OCI-LY1 (cell line): ENCODE measurements around the gene NAGA.

Experiments used
- H2AFZ ChIP-seq: fragments of 200-600 bp; sonication (generic), shearing (Covaris generic); 2 replicates; pipeline ENCODE4 v1.6.0; 2014; ENCODE audit warnings: antibody characterized with exemption, mild to moderate bottlenecking, low read length
- H3F3A ChIP-seq: fragments of 200-600 bp; sonication (generic), shearing (Covaris generic); 2 replicates; pipeline ENCODE4 v1.6.0; 2014; ENCODE audit warnings: mild to moderate bottlenecking, antibody characterized with exemption, low read length, moderate library complexity; ENCODE audit not compliant: insufficient read depth
- H3K27ac ChIP-seq: fragments of 200-600 bp; sonication (generic); 2 replicates; pipeline ENCODE4 v1.5.1; 2014; ENCODE audit warnings: low read length, mixed run types, mild to moderate bottlenecking, low read depth; ENCODE audit not compliant: poor library complexity, severe bottlenecking
- H3K27me3 ChIP-seq: fragments of 200-600 bp; sonication (generic); 2 replicates; pipeline ENCODE4 v1.6.0; 2014; ENCODE audit warnings: antibody characterized with exemption, mild to moderate bottlenecking, low read length, moderate library complexity; ENCODE audit not compliant: insufficient read depth
- H3K36me3 ChIP-seq: fragments of 200-600 bp; sonication (generic); 2 replicates; pipeline ENCODE4 v1.6.1; 2014; ENCODE audit warnings: mild to moderate bottlenecking, antibody characterized with exemption, low read length, moderate library complexity, mixed read lengths; ENCODE audit not compliant: insufficient read depth
- H3K4me1 ChIP-seq: fragments of 200-600 bp; sonication (generic); 2 replicates; pipeline ENCODE4 v1.5.1; 2014; ENCODE audit warnings: mild to moderate bottlenecking, low read length, moderate library complexity; ENCODE audit not compliant: insufficient read depth, severe bottlenecking
- H3K4me2 ChIP-seq: fragments of 200-600 bp; sonication (generic), shearing (Covaris generic); 2 replicates; pipeline ENCODE4 v1.6.1; 2014; ENCODE audit warnings: low read length
- H3K4me3 ChIP-seq: fragments of 200-600 bp; sonication (generic); 2 replicates; pipeline ENCODE4 v1.5.1; 2014; ENCODE audit warnings: low read length, low read depth, mild to moderate bottlenecking, mixed read lengths; ENCODE audit not compliant: poor library complexity, severe bottlenecking
- H3K79me2 ChIP-seq: fragments of 200-600 bp; shearing (Covaris generic); 2 replicates; pipeline ENCODE4 v1.6.1; 2016; ENCODE audit warnings: mixed run types, low read length, mixed read lengths; ENCODE audit not compliant: insufficient read depth
- H3K9ac ChIP-seq: fragments of 200-600 bp; sonication (generic), shearing (Covaris generic); 2 replicates; pipeline ENCODE4 v1.6.1; 2014; ENCODE audit warnings: mild to moderate bottlenecking, low read length, mixed read lengths
- H3K9me2 ChIP-seq: fragments of 200-600 bp; sonication (generic), shearing (Covaris generic); 2 replicates; pipeline ENCODE4 v1.6.1; 2014; ENCODE audit warnings: low read depth, mild to moderate bottlenecking, low read length, mixed read lengths
- H3K9me3 ChIP-seq: fragments of 200-600 bp; shearing (Covaris generic); 2 replicates; pipeline ENCODE4 v1.6.1; 2014; ENCODE audit warnings: low read length, mixed read lengths
- H4K20me1 ChIP-seq: fragments of 200-600 bp; sonication (generic), shearing (Covaris generic); 2 replicates; pipeline ENCODE4 v1.6.0; 2016; ENCODE audit warnings: mild to moderate bottlenecking, low read length; ENCODE audit not compliant: insufficient read depth
- EZH2 ChIP-seq: fragments of 200-600 bp; sonication (generic), shearing (Covaris generic); IDR thresholded peaks from 2 replicates; pipeline ENCODE4 v1.8.0; 2017; ENCODE audit warnings: borderline replicate concordance, mixed run types, mild to moderate bottlenecking, antibody characterized with exemption, low read length, moderate library complexity, mixed read lengths
- TF ChIP-seq, protein P1 (sequence below): fragments of 200-600 bp; sonication (generic), shearing (Covaris generic); IDR thresholded peaks from 2 replicates; pipeline ENCODE4 v1.5.1; 2017; ENCODE audit warnings: mild to moderate bottlenecking, antibody characterized with exemption, low read length, moderate library complexity, mixed read lengths

NAGA gene

DNA sequence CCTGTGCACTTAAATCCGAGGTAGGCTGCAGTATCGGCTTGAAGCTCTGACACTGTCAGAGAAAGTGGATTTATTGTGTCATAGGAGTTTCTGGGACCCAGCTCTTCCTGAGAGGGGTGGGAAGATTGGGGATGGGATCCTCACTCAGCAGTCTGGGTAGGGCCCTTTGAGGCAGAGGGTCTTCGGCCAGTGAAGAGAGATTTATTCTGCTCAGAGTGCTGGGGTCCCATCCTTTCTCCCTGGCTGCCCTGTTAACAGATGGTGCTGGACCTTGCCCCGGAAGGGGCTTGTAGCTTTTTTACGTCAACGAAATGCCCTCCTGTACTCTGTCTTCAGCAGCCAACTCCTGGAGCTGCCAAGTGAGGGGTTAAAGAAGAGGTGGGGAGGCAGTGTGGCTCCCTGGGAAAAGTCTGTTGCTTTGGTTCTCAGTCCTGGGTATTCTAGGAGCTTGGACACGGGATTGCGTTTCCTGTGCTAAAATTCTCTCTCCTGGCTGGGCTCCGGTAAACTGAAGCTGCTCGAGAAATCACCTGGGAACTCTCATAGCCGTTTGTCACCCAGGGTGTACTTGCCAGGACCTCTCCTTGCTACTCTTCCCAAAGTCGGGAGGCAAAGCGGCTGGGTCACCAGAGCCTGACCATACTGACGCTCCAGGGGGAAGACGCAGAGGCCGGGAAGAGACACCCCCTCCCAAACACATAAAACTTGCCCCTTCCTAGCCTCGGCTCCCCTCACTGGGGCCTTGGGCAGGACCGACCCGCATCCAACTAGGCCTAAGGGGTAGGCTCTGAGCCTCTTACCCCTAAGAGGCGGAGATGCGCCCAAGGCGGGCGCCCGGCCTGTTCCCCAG lies 8.1 kb upstream of the NAGA start:
- Histone ChIP-seq H3K4me2 (peak overlapping the region; percentile 74), H4K20me1 (no peaks in the 10 kb centered on the region), H3K79me2 (peaks cover 11% of the 10 kb centered on the region), H2AFZ (no peak overlapping the region), H3K27me3 (no peaks in the 10 kb centered on the region), H3K4me3 (peak overlapping the region; percentile 81), H3K9me3 (no peaks in the 10 kb centered on the region), H3K4me1 (peaks cover 17% of the 10 kb centered on the region), H3F3A (no peaks in the 10 kb centered on the region), H3K9me2 (no peaks in the 10 kb centered on the region), H3K9ac (peak overlapping the region; percentile 90), H3K27ac (peak overlapping the region; percentile 79), H3K36me3 (peaks cover 23% of the 10 kb centered on the region)
- TF ChIP-seq, protein P1, sequence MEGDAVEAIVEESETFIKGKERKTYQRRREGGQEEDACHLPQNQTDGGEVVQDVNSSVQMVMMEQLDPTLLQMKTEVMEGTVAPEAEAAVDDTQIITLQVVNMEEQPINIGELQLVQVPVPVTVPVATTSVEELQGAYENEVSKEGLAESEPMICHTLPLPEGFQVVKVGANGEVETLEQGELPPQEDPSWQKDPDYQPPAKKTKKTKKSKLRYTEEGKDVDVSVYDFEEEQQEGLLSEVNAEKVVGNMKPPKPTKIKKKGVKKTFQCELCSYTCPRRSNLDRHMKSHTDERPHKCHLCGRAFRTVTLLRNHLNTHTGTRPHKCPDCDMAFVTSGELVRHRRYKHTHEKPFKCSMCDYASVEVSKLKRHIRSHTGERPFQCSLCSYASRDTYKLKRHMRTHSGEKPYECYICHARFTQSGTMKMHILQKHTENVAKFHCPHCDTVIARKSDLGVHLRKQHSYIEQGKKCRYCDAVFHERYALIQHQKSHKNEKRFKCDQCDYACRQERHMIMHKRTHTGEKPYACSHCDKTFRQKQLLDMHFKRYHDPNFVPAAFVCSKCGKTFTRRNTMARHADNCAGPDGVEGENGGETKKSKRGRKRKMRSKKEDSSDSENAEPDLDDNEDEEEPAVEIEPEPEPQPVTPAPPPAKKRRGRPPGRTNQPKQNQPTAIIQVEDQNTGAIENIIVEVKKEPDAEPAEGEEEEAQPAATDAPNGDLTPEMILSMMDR, result no peak
- no peak for TF ChIP-seq EZH2

DNA sequence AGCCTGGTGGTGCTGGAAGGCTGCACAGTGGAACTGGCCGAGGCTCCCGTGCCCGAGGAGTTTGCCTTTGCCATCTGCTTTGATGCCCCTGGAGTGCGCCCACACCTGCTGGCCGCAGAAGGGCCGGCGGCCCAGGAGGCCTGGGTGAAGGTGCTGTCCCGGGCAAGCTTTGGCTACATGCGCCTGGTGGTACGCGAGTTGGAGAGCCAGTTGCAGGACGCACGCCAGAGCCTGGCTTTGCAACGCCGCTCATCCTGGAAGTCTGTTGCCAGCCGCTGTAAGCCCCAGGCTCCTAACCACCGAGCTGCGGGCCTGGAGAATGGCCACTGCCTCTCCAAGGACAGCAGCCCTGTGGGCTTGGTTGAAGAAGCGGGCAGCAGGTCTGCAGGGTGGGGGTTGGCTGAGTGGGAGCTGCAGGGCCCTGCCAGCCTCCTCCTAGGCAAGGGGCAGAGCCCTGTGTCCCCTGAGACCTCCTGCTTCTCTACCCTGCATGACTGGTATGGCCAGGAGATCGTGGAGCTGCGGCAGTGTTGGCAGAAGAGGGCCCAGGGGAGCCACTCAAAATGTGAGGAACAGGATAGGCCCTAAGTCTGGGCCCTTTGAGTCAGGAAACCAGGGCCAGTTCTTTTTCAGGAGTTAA lies 7.0 kb upstream of the NAGA start:
- H3K4me2 ChIP-seq, result no peak overlapping the region
- peaks cover 11% of the 10 kb centered on the region for H3K79me2 ChIP-seq
- no peaks in the 10 kb centered on the region for H3F3A ChIP-seq
- H4K20me1 ChIP-seq, result no peaks in the 10 kb centered on the region
- no peaks in the 10 kb centered on the region for H3K9me2 ChIP-seq
- TF ChIP-seq, protein P1, result no peak
- no peak for TF ChIP-seq EZH2
- no peak overlapping the region for H2AFZ ChIP-seq
- no peaks in the 10 kb centered on the region for H3K9me3 ChIP-seq
- peaks cover 12% of the 10 kb centered on the region for H3K36me3 ChIP-seq
- H3K27me3 ChIP-seq, result no peaks in the 10 kb centered on the region
- no peak overlapping the region for H3K9ac ChIP-seq
- no peak overlapping the region for H3K27ac ChIP-seq
- peaks cover 17% of the 10 kb centered on the region for H3K4me1 ChIP-seq
- no peak overlapping the region for H3K4me3 ChIP-seq

DNA sequence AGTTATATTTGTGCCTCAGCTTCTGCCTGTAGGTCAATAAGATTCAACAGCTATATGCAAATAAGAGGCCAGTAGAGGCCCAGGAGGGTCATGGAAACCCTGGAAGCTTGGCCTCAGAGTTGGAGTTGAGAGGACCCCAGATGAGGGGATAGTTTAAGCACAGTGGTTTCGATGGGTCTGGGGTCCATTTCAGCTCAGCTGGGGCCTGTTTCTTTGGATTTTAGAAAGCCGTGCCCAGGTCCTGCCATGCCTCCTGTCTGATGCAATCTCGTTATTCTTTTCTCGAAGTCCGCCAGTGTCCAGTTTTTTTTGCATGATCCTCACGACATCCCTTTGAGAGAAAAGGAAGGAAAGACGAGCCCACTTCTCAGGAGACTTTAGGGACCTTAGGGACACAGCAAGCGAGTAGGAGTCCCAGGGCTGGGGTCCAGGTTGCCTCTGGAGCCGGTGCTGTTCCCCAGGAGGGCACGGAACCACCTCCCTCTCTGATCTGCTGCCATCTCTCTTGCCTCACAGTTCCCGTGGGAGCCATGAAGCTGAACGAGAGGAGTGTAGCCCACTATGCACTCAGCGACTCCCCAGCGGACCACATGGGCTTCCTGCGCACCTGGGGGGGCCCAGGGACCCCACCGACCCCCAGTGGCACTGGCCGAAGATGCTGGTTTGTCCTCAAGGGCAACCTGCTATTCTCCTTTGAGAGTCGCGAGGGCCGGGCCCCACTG lies 6.3 kb upstream of the NAGA start:
- Histone ChIP-seq H4K20me1 (no peaks in the 10 kb centered on the region), H3K36me3 (peaks cover 5% of the 10 kb centered on the region), H3K4me3 (no peak overlapping the region), H2AFZ (no peak overlapping the region), H3K9me2 (no peaks in the 10 kb centered on the region), H3K4me1 (peaks cover 17% of the 10 kb centered on the region), H3F3A (no peaks in the 10 kb centered on the region), H3K9me3 (no peaks in the 10 kb centered on the region), H3K79me2 (peaks cover 11% of the 10 kb centered on the region), H3K9ac (no peak overlapping the region), H3K27ac (no peak overlapping the region), H3K27me3 (no peaks in the 10 kb centered on the region), H3K4me2 (no peak overlapping the region)
- TF ChIP-seq, protein P1, result no peak
- no peak for TF ChIP-seq EZH2
